Measurements from ENCODE around the gene TBX4.
"Not testable (repeated sequence)": the region's sequence is repeated elsewhere in the genome, so short reads cannot be mapped to it uniquely, and the experiment has no call there.

Gene TBX4

DNA sequence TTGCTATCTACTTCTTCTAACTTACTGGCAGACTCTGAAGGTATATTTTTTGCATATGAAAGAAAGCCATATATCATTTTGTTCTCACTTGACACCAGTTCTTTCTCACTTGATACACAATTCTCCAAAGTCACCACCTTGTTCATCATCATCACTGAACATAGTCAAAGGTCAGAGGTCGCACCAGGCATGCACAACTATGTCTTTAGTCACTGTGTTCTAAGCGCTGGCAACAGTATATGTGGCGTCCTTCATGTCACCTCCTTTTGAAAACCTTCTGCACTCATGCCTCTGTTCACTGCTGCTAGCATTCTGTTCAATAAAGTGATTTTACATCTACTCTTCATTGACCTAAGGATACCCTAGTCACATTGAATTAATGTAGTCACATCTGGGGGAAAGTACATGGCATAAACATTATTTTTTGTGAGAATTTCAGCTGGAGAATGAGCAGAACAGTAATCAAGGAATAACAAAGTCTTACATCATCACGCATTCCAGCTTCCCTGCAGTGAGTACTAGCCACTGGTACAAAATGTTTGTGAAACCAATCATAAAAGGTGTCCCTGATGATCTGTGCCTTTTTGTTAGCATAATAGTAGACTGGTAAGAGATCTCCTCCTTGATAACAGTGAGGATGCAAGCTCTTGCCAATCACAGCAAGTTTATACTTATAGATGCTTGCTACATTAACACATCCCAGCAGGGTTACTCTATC, 20.5 kb upstream of the TBX4 start:
- DNase-seq: no peak

DNA sequence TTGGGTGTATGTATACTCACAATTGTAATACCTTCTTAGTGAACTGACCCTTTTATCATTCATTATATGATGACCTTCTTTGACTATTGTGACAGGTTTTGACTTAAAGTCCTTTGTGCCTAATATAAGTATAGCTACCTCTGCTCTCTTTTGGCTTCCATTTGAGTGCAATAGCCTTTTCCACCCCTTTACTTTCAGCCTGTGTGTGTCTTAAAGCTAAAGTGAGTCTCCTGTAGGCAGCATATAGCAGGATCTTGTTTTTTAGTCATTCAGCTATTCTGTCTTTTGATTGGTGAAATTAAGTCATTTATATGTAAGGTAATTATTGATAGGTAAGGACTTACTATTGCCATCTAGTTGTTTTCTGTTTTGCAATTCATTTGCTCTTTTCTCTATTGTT, 15.9 kb upstream of the TBX4 start:
- DNase-seq: no peak

- no peak for DNase-seq
Measured at GRCh38 chr17:61436995-61437704, 15.1 kb upstream of the TBX4 start.

- peak; percentile 68 for DNase-seq
Measured at GRCh38 chr17:61440697-61441096, 11.5 kb upstream of the TBX4 start.

DNA sequence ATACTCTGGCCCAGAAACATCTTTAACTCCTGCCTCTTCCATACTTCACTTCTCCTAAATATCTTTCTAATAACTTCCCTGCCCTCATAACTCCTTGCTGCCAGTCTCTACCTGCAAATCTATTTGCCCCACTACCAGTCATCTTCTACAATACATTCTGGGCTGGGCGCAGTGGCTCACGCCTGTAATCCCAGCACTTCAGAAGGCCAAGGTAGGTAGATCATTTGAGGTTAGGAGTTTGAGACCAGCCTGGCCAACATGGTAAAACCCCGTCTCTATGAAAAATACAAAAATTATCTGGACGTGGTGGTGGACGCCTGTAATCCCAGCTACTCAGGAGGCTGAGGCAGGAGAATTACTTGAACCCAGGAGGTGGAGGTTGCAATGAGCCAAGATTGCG, 10.7 kb upstream of the TBX4 start:
- not testable (repeated sequence) for DNase-seq

- DNase-seq: no peak
Measured at GRCh38 chr17:61442136-61442775, 10.0 kb upstream of the TBX4 start.

- DNase-seq: no peak
Measured at GRCh38 chr17:61442878-61443474, 9.2 kb upstream of the TBX4 start.

DNA sequence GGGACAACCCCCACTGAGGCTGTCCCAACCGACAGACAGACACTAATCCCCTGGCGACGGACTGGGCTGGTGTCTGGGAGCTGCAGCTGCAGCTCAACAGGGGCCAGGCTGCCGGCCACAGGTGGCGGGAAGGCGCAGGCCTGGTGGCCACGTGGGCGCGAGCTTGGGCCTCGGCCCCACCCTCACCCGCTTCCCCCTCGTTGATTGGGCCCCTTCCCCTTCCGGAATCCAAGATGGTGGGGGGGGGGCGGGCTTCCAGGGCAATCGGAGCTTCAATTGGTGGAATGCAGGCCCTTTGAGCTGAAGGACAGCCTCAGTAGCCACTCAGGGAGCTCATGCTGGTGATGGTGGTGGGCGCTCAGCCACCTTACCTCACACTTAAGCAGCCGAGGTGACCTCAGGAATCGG, 8.7 kb upstream of the TBX4 start:
- DNase-seq: no peak

DNA sequence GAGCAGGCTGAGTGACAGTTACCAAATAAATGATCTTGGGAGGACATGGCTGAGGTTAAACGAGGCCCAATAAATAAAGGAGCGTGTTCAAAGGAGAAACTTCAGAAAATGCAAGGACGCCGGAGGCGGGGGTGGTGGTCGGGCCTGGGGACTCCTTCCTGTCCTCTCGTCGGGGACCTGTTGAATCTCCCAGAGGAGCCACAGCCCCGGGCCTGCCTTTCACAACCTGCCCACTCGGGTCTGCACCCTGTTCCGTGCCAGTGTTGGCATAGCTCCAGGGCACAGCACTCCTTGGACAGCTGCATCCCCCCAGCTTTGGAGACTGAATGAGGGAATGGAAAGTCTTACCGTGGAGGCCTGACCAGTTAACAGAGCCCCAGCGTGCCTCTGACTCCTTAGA, 8.1 kb upstream of the TBX4 start:
- no peak for DNase-seq

DNA sequence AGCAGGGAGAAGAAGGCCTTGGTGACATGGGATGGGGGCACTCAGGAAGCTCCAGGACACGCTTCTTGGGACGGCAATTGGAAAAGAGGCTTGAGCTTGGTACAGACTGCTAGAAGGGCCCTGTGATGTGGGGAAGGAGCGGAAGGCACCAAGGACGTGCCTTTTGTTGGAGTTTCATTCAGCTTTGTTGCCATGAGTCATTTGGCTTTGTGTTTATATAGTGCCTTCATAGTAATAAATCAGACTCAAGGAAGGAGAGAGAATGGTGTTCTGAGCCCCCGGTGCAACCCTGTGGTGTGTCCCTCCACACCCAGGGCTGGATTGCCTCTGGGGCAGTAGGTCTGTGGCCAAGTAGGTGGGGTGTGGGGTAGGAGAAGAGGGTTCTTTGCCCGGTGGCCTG, 7.4 kb upstream of the TBX4 start:
- DNase-seq: no peak

DNA sequence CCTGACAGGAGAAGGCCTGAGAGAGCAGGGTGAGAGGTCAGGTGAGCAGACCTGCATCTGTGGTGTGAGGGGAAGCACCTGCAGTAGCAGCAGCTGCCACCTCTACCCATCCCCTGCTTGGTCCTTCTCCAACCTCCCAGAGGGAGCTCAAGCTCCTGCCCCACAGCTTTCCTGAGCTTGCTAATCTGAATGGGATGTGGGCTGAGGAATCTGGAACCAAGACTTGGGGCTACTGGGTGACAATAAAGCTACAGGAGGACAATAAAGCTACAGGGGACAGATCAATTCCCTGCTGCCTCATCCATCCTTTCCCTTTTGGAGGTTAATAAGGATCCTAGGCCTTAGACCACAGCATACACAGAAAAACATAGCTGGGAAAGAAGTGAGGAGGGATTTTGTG, 4.9 kb upstream of the TBX4 start:
- no peak for DNase-seq

DNA sequence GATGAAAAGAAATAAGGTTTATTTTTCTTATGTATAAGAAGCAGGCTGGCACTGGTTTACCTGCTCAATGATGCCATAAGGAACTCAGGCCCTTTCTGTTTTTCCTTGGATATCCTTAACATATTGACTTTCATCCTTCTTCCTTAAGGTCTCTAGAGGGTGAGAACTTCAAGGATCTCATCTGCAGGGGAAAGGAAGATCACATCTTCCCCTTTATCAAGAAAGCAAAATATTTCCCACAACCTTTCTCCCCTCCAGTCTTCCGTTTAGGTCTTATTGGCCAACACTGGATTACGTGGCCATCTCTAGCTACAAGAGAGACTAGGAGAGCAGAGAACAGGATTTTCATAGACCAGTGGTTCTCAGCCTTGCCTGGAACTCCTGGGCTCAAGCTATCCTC, 4.2 kb upstream of the TBX4 start:
- DNase-seq: no peak

DNA sequence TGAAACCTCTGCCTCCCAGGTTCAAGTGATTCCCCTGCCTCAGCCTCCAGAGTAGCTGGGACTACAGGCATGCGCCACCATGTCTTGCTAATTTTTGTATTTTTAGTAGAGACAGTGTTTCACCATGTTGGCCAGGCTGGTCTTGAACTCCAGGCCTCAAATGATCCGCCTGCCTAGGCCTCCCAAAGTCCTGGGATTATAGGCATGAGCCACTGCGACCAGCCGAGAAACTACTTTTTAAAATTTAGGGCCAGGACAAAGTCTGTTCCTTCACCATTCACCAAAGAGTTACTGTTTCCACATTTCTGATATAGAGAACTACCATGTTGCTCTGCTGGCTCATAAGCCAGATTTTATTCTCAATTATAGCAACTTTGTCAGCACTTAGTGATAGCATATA, 3.1 kb upstream of the TBX4 start:
- DNase-seq: not testable (repeated sequence)

- no peak for DNase-seq
Measured at GRCh38 chr17:61449707-61450640, 2.2 kb upstream of the TBX4 start.

DNA sequence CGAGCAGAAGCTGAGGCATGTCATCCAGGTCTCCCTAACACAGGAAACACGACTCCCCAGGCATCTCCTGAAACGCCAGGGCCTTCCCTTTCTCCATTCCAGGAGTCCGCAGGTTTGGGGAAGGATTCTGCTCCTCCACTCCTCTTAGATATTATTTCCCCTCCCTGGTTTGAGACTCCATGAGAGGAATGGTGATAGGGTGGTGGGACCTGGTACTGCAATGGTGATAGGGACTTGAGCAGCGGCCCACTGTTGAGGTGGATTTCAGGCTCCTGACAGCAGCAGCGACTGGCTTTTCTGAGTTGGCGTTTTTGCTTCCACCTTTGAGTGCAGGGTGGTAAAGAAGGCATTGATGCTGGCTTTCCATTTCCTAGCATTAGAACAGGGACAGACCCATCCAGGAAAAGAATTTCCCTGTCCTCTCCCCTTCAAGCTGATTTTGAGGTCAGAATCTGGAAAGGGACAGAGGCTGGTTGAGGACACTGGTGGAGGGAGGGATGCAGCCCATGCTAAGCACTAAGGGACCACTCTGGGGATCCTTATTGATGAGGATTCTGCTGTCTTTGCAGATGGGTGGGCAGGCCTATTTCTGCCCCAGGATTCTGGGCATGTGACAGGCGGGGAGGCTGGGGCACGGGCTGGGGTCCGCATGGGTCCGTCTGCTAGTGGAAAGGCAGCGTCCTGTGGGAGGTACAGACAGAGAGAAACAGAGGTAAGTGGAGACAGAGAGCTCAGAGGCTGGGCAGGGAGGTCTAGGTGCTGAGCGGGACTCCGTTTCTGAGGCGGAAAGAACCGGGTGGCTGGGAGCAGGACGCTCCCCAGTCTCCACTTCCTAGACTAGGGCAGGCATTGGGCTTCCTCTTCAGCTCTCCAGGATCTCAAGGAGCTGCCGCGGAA, 1.3 kb upstream of the TBX4 start:
- no peak for DNase-seq

DNA sequence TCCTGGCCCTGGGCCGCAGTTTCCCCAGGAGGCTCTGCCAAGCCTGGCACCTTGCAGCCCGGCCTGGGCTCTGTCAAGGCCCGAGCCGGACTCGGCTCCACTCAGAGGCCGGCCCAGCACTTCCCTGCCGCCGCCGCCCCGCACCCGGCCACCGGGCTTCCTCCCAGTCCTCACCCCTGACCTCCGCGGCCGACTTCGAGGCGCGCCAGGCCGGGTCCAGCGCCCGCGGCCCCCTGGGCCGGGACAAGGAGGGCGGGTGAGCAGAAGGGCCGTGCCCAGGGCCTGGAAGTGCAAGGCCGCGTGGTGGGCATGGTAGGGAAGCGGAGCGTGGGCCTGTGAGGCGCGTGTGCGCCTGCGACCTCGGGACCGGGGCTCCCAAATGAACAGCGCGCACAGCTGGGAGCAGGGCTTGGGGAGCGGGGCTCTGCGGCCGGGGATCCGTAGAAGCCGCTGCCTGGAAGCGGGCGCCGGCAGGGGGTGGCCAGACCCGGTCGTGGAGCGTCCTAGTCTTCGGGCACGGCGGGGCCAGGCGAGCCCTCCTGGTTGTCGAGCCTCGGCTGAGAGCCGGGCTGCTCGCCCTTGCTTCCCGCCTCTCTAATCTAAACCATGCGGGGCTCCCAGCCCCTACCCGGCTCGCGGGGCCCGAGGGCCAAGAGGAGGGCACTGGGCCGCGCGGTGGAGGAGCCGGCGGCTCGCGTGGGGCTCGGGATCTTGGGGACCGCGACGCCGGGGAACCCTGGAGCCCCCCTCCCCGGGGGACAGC, 503 bp upstream of the TBX4 start:
- DNase-seq: no peak

GRCh38 chr17:61453566-61454380, 1.6 kb downstream of the TBX4 start:
- no peak for DNase-seq

DNA sequence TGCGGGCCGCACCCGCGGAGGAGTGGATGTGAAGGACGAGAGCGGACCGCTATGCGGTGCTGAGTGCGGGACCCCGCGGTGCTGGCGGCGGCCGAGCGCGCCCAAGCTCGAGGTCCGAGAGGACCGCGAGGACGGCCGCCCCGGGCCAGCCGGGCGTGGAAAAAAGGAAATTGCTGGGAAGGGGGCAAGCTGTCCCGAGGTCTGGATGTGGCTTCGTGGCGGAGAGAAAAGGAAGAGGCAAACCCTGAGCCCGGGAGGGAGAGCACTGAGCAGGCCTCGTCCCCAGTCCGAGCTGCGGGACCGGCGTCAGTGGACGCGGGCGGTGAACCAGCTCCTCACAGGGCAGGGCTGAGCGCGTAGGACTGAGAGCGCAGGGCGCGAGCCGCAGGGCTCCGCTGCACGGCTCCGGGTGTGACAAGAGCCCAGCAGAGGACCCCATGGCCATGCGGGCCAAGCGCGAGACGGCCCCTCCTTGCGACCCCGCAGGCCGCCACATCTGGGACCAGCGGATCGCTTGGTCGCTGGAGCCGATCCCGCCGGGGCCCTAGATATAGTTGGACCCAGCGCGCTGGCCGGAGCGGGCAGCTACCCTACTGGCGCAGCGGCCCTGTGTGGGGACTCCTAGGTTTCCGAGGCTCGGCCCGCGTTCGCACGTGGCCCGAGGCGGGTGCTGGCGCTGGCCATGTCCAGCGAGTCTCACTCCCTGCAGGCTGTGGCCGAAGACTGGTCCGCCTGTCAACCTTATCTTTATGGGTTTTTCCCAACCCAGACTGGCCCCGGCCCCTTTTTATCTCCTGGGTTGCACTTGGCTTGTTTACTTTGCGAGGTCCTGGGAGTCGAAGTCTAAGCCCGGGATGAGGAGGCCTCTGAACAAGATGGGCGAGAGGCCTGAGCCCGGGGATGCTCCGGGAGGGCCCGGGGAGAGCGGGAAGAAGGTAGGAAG, 2.4 kb downstream of the TBX4 start:
- DNase-seq: no peak

Data from activated CD4-positive, alpha-beta T cell treated with anti-CD3 and anti-CD28 coated beads, Interleukin-2, Interleukin-6, amounts not matched to agents 100 ng/mL and 50 ng/mL, durations not matched to agents 16 hours and 8 hours (primary cell).